Right lobe of liver (tissue), 4 donors: ENCODE results near the gene AUH.

Experiments
- CTCF ChIP-seq, 4 donors: fragments of 200-600 bp in 3 of 4; fragments of 450-650 bp in 1 of 4; IDR thresholded peaks; one replicate each; pipeline versions ENCODE4 v1.5.1 to v1.8.0; 2016 to 2022; ENCODE audit warnings: antibody characterized with exemption in 4 of 4, mild to moderate bottlenecking in 2 of 4
- POLR2A ChIP-seq: fragments of 450-650 bp; IDR thresholded peaks from one replicate; pipeline ENCODE4 v1.6.1; 2017; ENCODE audit warnings: antibody characterized with exemption, mild to moderate bottlenecking
- donor health status: DM: no; HTN: no; CAD: no.
- donor health status: DM: no; HTN: no; CAD: no.
- donor health status: DM: no; HTN: yes; CAD: no.

- TF ChIP-seq CTCF (IDR thresholded peaks at IDR 0.05): no peak
- no peak for TF ChIP-seq POLR2A
Observed at GRCh38 chr9:91198405-91198804, 163.3 kb downstream of the AUH start.
